ENCODE data around the gene VPS39.

Gene VPS39

DNA sequence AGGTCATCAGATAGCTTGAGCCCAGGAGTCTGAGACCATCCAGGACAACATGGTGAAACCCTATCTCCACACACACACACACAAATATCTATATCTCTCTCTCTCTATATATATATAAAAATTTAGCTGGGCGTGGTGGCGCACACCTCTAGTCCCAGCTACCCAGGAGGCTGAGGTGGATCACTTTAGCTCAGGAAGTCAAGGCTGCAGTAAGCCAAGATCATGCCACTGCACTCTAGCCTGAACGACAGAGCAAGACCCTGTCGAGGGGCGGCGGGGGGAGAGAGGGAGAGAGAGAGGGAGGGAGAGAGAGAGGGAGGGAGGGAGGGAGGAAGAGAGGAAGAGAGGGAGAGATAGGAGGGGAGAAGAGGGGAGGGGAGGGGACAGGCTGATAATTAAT lies 79.6 kb downstream of the VPS39 start:
- DNase-seq, result no peak

DNA sequence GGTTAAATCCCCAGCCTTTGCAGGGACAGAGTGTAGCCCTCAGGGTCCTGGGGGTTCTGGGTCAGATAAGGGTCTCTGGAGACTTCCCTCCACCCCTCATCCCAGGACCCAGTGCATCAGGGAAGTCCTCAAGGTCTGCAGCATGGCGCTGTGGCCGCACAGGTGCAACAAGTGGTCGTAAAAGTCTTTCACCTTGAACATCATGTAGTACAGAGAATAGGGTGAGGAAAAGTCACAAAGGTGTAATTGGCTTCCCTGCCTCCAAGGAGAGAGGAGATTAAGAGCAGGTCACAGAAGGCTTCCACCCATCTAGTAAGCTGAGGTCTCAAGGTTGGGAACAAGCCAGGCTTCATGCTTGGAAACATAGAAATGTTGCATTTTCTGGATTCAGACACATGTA lies 84.6 kb downstream of the VPS39 start:
- DNase-seq, result no peak

GRCh38 chr15:42121682-42122081 lies 86.4 kb downstream of the VPS39 start:
- DNase-seq, result no peak

DNA sequence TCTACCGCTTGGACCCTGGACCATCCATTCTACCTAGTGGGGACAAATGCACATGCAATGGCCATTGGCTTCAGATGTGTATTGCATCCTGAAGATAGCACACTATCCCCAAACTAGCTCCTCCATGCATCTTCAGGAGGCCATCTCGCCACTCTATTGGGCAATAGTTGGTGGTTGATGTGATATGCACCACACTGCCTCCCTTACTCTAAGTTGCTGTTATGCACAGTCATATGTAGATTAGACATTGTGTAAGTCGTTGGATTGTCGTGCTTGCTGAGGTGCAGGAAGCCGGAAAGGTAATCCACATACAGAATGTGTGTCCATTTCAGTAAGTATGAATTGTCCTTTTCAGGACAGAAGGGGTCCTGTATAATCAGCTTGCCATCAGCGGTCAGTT lies 87.1 kb downstream of the VPS39 start:
- DNase-seq, result no peak

DNA sequence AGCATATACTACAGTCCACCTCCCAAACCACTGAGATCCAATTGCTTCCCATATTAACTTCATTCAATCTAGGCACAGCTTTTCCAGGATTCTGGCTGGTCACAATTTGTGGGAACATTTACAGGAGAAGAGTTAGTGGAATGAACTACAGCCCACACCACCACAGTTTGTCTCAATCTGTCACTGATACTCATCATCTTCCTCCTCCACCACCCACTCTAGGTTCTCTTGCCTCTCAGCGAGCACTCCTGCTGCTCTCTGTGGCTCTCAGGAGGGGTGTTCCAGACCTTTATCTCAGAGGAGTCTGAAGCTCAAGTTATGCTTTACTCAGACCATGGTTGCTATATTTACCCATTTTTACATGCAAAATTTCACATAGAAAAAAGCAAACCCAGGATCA lies 87.8 kb downstream of the VPS39 start:
- no peak for DNase-seq

DNA sequence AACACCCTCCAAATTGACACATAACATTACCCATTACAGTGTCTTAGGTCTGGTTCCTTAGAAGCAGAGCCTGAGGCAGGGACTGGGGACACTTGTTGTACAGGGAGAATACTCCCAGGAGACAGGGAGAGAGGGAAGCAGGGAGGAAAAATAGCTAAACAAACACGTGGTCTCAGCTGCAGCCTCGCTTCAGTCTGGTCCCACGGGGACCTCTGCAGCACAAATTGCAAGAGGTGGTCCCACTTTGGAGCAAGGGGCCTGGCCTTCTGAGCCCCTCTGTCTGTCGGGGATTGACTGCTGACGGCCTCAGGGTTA lies 88.7 kb downstream of the VPS39 start:
- no peak for DNase-seq

DNA sequence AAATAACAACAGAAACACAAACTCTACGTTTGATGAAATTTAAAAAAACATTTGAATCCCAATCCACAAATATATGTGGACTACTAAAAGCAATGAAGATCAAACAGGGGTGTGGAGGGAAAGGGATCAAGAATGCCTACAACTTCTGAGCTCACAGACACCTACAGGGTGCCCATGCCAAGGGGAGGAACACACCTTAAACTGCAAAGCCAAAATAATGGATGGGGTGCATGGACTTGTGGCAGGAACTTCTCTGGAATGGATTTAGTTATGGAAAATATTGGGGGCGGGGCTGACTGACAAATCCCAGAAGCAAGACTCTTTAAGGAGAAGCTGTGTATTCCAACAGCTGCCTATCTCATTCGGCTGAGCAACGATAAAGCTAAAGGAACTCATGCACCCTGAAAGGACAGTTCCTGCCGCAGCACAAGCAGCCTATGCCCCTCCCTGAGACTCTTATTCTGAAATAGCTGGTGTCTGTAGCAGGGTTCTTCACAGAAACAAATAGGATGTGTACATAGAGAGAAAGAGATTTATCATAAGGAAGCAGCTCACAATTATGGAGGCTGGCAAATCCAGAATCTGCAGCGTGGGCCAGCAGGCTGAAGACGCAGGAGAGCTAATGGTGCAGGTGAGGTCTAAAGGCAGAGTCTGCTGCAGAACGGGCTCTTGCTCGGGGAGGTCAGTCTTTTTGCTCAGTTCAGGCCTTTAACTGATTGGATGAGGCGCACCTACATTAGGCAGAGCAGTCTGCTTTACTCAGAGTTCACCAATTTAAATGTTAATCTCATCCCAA lies 89.3 kb downstream of the VPS39 start:
- DNase-seq, result no peak

GRCh38 chr15:42111924-42112323 lies 96.2 kb downstream of the VPS39 start:
- DNase-seq, result no peak

DNA sequence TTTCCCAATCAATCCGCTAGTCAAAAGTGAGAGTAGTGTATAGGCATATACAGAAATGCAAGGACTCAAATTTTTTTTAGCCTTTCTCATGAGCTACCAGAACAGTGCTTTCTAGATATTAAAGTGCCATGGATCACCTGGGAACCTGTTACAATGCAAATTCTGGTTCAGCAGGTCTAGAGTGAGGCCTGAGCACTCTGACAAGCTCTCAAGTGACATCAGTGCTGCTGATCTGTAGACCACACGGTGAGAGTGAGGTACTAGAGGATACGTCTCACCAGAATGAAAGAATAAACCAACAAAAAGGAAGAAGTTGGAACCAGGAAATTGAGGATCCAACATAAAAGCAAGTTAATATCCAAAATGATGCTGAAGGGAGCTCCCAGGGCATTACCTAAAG lies 97.7 kb downstream of the VPS39 start:
- no peak for DNase-seq

GRCh38 chr15:42108806-42109205 lies 99.3 kb downstream of the VPS39 start:
- DNase-seq, result no peak

All from kidney glomerular epithelial cell (primary cell).